K562 (cell line): ENCODE measurements around the gene OTP. TPM values are rescaled to one million over a fixed set of nuclear protein-coding genes. Genes with fewer than 3 reads are reported as not detected.

Source experiments
- ATAC-seq: fragments of 200-7000 bp; cut with Tn5 transposase; 3 replicates; pipeline ENCODE4 v1.9.1; 2020; ENCODE audit warnings: moderate library complexity
- BruUV-seq: library from RNA; stranded (reverse); fragments of 400-500 nt; replicated peaks from 2 replicates; lab custom pipeline; 2021; lab: Mats Ljungman, UMichigan
- CTCF ChIA-PET: fragments of 300-600 bp; formaldehyde crosslinking; extraction: SDS; loops from one replicate; lab custom pipeline; 2021; ENCODE audit warnings: low intra/inter-chr PET ratio; lab: Yijun Ruan, JAX
- POLR2A ChIA-PET: fragments of 300-600, 350-650 bp; sonication (Branson Sonifier 250); formaldehyde crosslinking; extraction: SDS; loops from one replicate; lab custom pipeline; 2021; ENCODE audit warnings: antibody characterized with exemption, inconsistent platforms; lab: Yijun Ruan, JAX
- DNase-seq, 4 experiments: peaks; one replicate each; pipeline versions ENCODE4 v3.0.0 to v3.0.0-alpha.2; 2011 to 2018; ENCODE audit warnings: low spot score in 3 of 4, mixed read lengths in 3 of 4; ENCODE audit errors: extremely low read depth in 1 of 4
- FAIRE-seq: peaks from 2 replicates; lab custom pipeline; 2011; peaks lifted over from hg19 to GRCh38; lab: Jason Lieb, UNC
- H2AFZ ChIP-seq: 2 replicates; pipeline ENCODE4 v1.6.0; 2011; ENCODE audit warnings: low read depth, low read length, control low read depth, inconsistent platforms
- H3K27ac ChIP-seq: fragments of 200-600 bp; 3 replicates; pipeline ENCODE4 v1.8.0; 2011; ENCODE audit warnings: low read depth, mild to moderate bottlenecking, control low read depth, inconsistent platforms, low read length, moderate library complexity, mixed read lengths; ENCODE audit errors: extremely low read depth
- H3K27me3 ChIP-seq, 2 experiments: fragments of 300-600 bp in 1 of 2; 2 replicates in 1 of 2; 3 replicates in 1 of 2; pipeline versions ENCODE4 v1.6.0 to v1.8.0; 2011; ENCODE audit warnings: inconsistent platforms in 2 of 2, low read length in 2 of 2, mild to moderate bottlenecking in 1 of 2, mixed read lengths in 1 of 2, moderate library complexity in 1 of 2; ENCODE audit not compliant: control insufficient read depth in 2 of 2, insufficient read depth in 2 of 2
- H3K36me3 ChIP-seq: fragments of 300-600 bp; 3 replicates; pipeline ENCODE4 v1.8.0; 2011; ENCODE audit warnings: mild to moderate bottlenecking, low read length, inconsistent platforms; ENCODE audit not compliant: control insufficient read depth, insufficient read depth
- H3K4me1 ChIP-seq, 2 experiments: fragments of 200-600 bp in 1 of 2; replicated peaks in 1 of 2; 2 replicates in 1 of 2; 3 replicates in 1 of 2; pipeline versions ENCODE4 v1.5.1 to v1.8.0; 2011; ENCODE audit warnings: inconsistent platforms in 2 of 2, low read length in 2 of 2, mild to moderate bottlenecking in 1 of 2, mixed read lengths in 1 of 2, moderate library complexity in 1 of 2; ENCODE audit not compliant: control insufficient read depth in 2 of 2, insufficient read depth in 2 of 2
- H3K4me2 ChIP-seq: 2 replicates; pipeline ENCODE4 v1.6.1; 2011; ENCODE audit warnings: low read length, control low read depth, inconsistent platforms, mixed read lengths; ENCODE audit not compliant: insufficient read depth
- H3K4me3 ChIP-seq: fragments of 200-600 bp; sonication (generic), shearing (Covaris generic); 2 replicates; pipeline ENCODE4 v1.5.1; 2016; ENCODE audit warnings: control low read depth, inconsistent platforms
- H3K79me2 ChIP-seq: fragments of 200-600 bp; 3 replicates; pipeline ENCODE4 v1.8.0; 2011; ENCODE audit warnings: low read length, inconsistent platforms; ENCODE audit not compliant: control insufficient read depth, insufficient read depth
- H3K9ac ChIP-seq, 2 experiments: 2 replicates each; pipeline versions ENCODE4 v1.6.0 to v1.6.1; 2011; ENCODE audit warnings: low read depth in 2 of 2, low read length in 2 of 2, control low read depth in 1 of 2, inconsistent platforms in 1 of 2, mild to moderate bottlenecking in 1 of 2, mixed read lengths in 1 of 2; ENCODE audit not compliant: insufficient read depth in 1 of 2
- H3K9me1 ChIP-seq: one replicate; pipeline ENCODE4 v1.6.0; 2011; ENCODE audit warnings: inconsistent platforms, mild to moderate bottlenecking, low read length, moderate library complexity; ENCODE audit not compliant: control insufficient read depth, insufficient read depth
- H3K9me3 ChIP-seq: replicated peaks from 2 replicates; pipeline ENCODE4 v1.5.1; 2011; ENCODE audit warnings: low read depth, low read length, inconsistent platforms; ENCODE audit not compliant: control insufficient read depth, insufficient read depth
- H4K20me1 ChIP-seq: replicated peaks from 2 replicates; pipeline ENCODE4 v1.6.1; 2011; ENCODE audit warnings: low read length, inconsistent platforms, mixed read lengths; ENCODE audit not compliant: control insufficient read depth, insufficient read depth
- CBX2 ChIP-seq: fragments of 200-600 bp; sonication (generic); IDR thresholded peaks from one replicate; pipeline ENCODE4 v1.6.1; 2012; ENCODE audit warnings: mild to moderate bottlenecking, low read length, inconsistent platforms; ENCODE audit not compliant: insufficient read depth, poor library complexity, severe bottlenecking
- HBP1 ChIP-seq: fragments of 450-650 bp; formaldehyde crosslinking; IDR thresholded peaks from 2 replicates; pipeline ENCODE4 v1.4.0; 2022; ENCODE audit warnings: missing genetic modification characterization
- LARP7 ChIP-seq: fragments of 450-650 bp; IDR thresholded peaks from 2 replicates; pipeline ENCODE4 v1.6.1; 2016
- NR2C1 ChIP-seq, 2 experiments: fragments of 450-650 bp; IDR thresholded peaks; 2 replicates each; pipeline ENCODE4 v1.6.1; 2017; ENCODE audit warnings: mild to moderate bottlenecking in 2 of 2, antibody characterized with exemption in 1 of 2, inconsistent platforms in 1 of 2, missing compliant biosample characterization in 1 of 2, missing genetic modification characterization in 1 of 2
- THRB ChIP-seq: fragments of 450-650 bp; formaldehyde crosslinking; conservative IDR thresholded peaks from 2 replicates; pipeline ENCODE4 v1.4.0; 2022; ENCODE audit warnings: mild to moderate bottlenecking, missing genetic modification characterization
- ZBTB26 ChIP-seq: fragments of 450-650 bp; formaldehyde crosslinking; IDR thresholded peaks from 2 replicates; pipeline ENCODE4 v1.4.0; 2022; ENCODE audit warnings: missing genetic modification characterization
- ZNF512 ChIP-seq: IDR thresholded peaks from 2 replicates; pipeline ENCODE4 v1.6.1; 2016; ENCODE audit warnings: missing genetic modification characterization, missing compliant biosample characterization
- WGBS: fragments of 100-300 bp; shearing (Covaris generic); methylation state at CpG from one replicate; pipeline ENCODE4 v1.1.6; 2016; ENCODE audit warnings: low coverage, mixed read lengths; ENCODE audit not compliant: insufficient coverage; ENCODE audit errors: missing lambda C conversion rate; 5-methylcytosine and 5-hydroxymethylcytosine counted together
- in situ Hi-C: fragments of 300-500 bp; cut with MboI; formaldehyde crosslinking; loops from 4 replicates; pipeline ENCODE4 v1.15.0; 2018; ENCODE audit warnings: inconsistent platforms, mixed read lengths
- intact Hi-C: fragments of 100-400 bp; cut with micrococcal nuclease; formaldehyde crosslinking; loops from 2 replicates; pipeline ENCODE4 v1.14.2; 2022
- polyA plus RNA-seq, 8 experiments: library from polyadenylated mRNA; depleted of rRNA in 4 of 8; stranded (reverse) in 5 of 8; unstranded in 3 of 8; fragments of >200 nt; fragmentation: Nextera tagmentation in 2 of 8; fragmentation: Illumina TruSeq in 1 of 8; extraction: Ambion mirVana in 2 of 8; extraction: Trizol in 1 of 8; gene quantifications; 2 replicates each; pipeline versions ENCODE4 v1.2.1 to v1.2.3, GENCODE V29; 2011 to 2014; ENCODE audit warnings: inconsistent platforms in 1 of 8, missing spikeins in 1 of 8
- total RNA-seq, 7 experiments: library from RNA; depleted of rRNA in 6 of 7; stranded (reverse); fragments of >200 nt in 6 of 7; fragmentation: Illumina TruSeq in 2 of 7; extraction: Trizol in 2 of 7; gene quantifications; 2 replicates each; pipeline versions ENCODE4 v1.2.1 to v1.2.3, GENCODE V29; 2011 to 2021; ENCODE audit warnings: low replicate concordance in 1 of 7

The OTP gene
- total and polyA plus RNA-seq, 9 of the 15 experiments (the other 6 are each of a cell fraction or from before 2014, with no cell fraction given), result 0.04 to 0.16 (median 0.06) TPM; not detected in 4

GRCh38 chr5:77644371-77645157 is 6.1 kb upstream of the OTP start:
- peaks cover 0 to 26% of the 10 kb centered on the region in 2 experiments; a peak in 2 of 5 replicates for H3K4me1 ChIP-seq
- H3K4me2 ChIP-seq, result no peak overlapping the region
- 0 out of 2 replicates have a peak, but pooled peaks have one; percentile 44 for TF ChIP-seq THRB (CRISPR knock-in tag)
- peak; percentile 39; the same call in 1 of the 2 replicates for TF ChIP-seq ZBTB26 (CRISPR knock-in tag)
- TF ChIP-seq ZNF512 (tag), result peak; percentile 99
- no peak for TF ChIP-seq NR2C1 (IDR thresholded peaks at IDR 0.05)
- TF ChIP-seq NR2C1 (tag; IDR thresholded peaks at IDR 0.05), result no peak
- peak; percentile 53; the same call in 1 of the 2 replicates for TF ChIP-seq HBP1 (CRISPR knock-in tag)
- TF ChIP-seq LARP7, result no peak
- peak; percentile 80 for TF ChIP-seq CBX2
- no peak overlapping the region for H3K4me3 ChIP-seq
- H4K20me1 ChIP-seq, result 0 out of 2 replicates have a peak, but pooled peaks cover 6% of the 10 kb centered on the region
- ATAC-seq (no peak), DNase-seq (no peak), FAIRE-seq (no peak)
- no peak overlapping the region for H2AFZ ChIP-seq
- 31% methylated on average over 28 of the region's 33 CpGs for WGBS
- no peaks in the 10 kb centered on the region for H3K9me3 ChIP-seq
- no peaks in the 10 kb centered on the region for H3K9me1 ChIP-seq
- no peak overlapping the region for H3K9ac ChIP-seq
- CTCF ChIA-PET, result interaction anchor here (0.7 kb wide), 1 partner anchor 1781 kb away, joined by 6 read pairs; no protein-coding TSS in a partner anchor
- H3K27me3 ChIP-seq, result peaks cover 33 to 54% of the 10 kb centered on the region in 2 experiments; a peak in 4 of 5 replicates
- no peak overlapping the region for H3K27ac ChIP-seq
- H3K36me3 ChIP-seq, result no peaks in the 10 kb centered on the region
- in situ Hi-C loops, result no loop called here
- H3K79me2 ChIP-seq, result no peaks in the 10 kb centered on the region
- POLR2A ChIA-PET, result no interaction called here
- no TSS peak for BruUV-seq
- intact Hi-C loops, result loop anchor here (10.0 kb wide), 2 partner anchors 70 to 340 kb away; no protein-coding TSS in a partner anchor
